Esophagus squamous epithelium (tissue), 5 donors: ENCODE results near the gene BZW1. TPM values are rescaled to one million over a fixed set of nuclear protein-coding genes. Genes with fewer than 3 reads are reported as not detected.

Source experiments
- DNase-seq: peaks from one replicate; lab custom pipeline; 2025; lab: John Stamatoyannopoulos, UW
- H3K27ac ChIP-seq, 4 donors: fragments of 200-600 bp; sonication (generic); one replicate each; pipeline ENCODE4 v1.5.1; 2016 to 2019; ENCODE audit warnings: mild to moderate bottlenecking in 1 of 4
- H3K27me3 ChIP-seq, 4 donors: fragments of 200-600 bp; sonication (generic); 1 replicate in 3 of 4; 2 replicates in 1 of 4; pipeline versions ENCODE4 v1.5.1 to v1.6.0; 2017 to 2021; ENCODE audit warnings: antibody characterized with exemption in 1 of 4
- H3K36me3 ChIP-seq, 3 donors: fragments of 200-600 bp; sonication (generic); one replicate each; pipeline ENCODE4 v1.5.1; 2016 to 2019
- H3K4me1 ChIP-seq, 3 donors: fragments of 200-600 bp; sonication (generic); one replicate each; pipeline ENCODE4 v1.5.1; 2017 to 2019
- H3K4me3 ChIP-seq, 4 donors: fragments of 200-600 bp; sonication (generic); 1 replicate in 3 of 4; 2 replicates in 1 of 4; pipeline ENCODE4 v1.5.1; 2016 to 2019; ENCODE audit warnings: mild to moderate bottlenecking in 2 of 4, moderate library complexity in 1 of 4
- H3K9me3 ChIP-seq, 3 donors: fragments of 200-600 bp; sonication (generic); one replicate each; pipeline ENCODE4 v1.5.1; 2016 to 2019
- POLR2A ChIP-seq, 4 donors: fragments of 450-650 bp; IDR thresholded peaks; one replicate each; pipeline ENCODE4 v1.6.1; 2017; ENCODE audit warnings: antibody characterized with exemption in 4 of 4, mild to moderate bottlenecking in 4 of 4, moderate library complexity in 3 of 4
- WGBS, 2 donors: methylation state at CpG; one replicate each; pipeline ENCODE4 v1.1.5; 2018; 5-methylcytosine and 5-hydroxymethylcytosine counted together
- intact Hi-C: fragments of 100-400 bp; cut with DNase I; formaldehyde crosslinking; loops from one replicate; pipeline ENCODE4 v1.15.0; 2022
- total RNA-seq, 4 donors: library from RNA; depleted of rRNA; stranded (reverse); fragments of >200 nt; gene quantifications; one replicate each; pipeline ENCODE4 v1.1.0, GENCODE V29; 2016
- TF ChIP-seq, protein P1 (sequence below), 6 experiments: fragments of 450-650 bp in 4 of 6; fragments of 200-600 bp in 2 of 6; sonication (generic) in 2 of 6; IDR thresholded peaks; one replicate each; pipeline ENCODE4 v1.5.1; 2016 to 2019; ENCODE audit warnings: antibody characterized with exemption in 6 of 6, mild to moderate bottlenecking in 4 of 6, moderate library complexity in 4 of 6
- donor health status: DM: yes; HTN: yes; CAD: no.

The BZW1 gene
- total RNA-seq, 4 donors from 2014 or later: 129 to 303 (median 251) TPM

DNA sequence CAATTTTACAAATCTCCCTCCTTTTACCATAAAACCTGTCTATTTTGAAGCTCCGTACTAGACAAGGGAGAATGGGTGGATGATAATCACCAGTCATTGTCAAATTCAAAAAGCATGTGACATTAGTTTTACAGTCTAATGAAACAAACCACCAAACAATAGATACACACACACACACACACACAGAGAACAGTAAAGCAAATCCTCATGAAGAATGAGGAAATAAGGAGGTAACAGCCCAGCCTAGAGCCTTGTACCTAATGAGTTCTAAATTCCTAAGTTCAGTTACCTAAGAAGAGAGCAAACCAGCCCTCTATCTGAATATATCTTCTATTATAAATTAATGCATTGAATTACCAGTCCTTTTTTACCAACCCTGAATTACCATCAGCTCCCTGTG, 36.8 kb upstream of the BZW1 start:
- TF ChIP-seq POLR2A (IDR thresholded peaks at IDR 0.05): no peak
- TF ChIP-seq, protein P1, sequence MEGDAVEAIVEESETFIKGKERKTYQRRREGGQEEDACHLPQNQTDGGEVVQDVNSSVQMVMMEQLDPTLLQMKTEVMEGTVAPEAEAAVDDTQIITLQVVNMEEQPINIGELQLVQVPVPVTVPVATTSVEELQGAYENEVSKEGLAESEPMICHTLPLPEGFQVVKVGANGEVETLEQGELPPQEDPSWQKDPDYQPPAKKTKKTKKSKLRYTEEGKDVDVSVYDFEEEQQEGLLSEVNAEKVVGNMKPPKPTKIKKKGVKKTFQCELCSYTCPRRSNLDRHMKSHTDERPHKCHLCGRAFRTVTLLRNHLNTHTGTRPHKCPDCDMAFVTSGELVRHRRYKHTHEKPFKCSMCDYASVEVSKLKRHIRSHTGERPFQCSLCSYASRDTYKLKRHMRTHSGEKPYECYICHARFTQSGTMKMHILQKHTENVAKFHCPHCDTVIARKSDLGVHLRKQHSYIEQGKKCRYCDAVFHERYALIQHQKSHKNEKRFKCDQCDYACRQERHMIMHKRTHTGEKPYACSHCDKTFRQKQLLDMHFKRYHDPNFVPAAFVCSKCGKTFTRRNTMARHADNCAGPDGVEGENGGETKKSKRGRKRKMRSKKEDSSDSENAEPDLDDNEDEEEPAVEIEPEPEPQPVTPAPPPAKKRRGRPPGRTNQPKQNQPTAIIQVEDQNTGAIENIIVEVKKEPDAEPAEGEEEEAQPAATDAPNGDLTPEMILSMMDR (IDR thresholded peaks at IDR 0.05): no peak
- Histone ChIP-seq H3K9me3 (no peaks in the 10 kb centered on the region), H3K4me1 (no peaks in the 10 kb centered on the region), H3K4me3 (no peak overlapping the region), H3K36me3 (no peaks in the 10 kb centered on the region), H3K27ac (no peak overlapping the region), H3K27me3 (no peaks in the 10 kb centered on the region)
- intact Hi-C loops: no loop called here
- WGBS, 2 donors: 68 to 79% methylated on average over 1 of the region's 1 CpG
- DNase-seq: no peak

DNA sequence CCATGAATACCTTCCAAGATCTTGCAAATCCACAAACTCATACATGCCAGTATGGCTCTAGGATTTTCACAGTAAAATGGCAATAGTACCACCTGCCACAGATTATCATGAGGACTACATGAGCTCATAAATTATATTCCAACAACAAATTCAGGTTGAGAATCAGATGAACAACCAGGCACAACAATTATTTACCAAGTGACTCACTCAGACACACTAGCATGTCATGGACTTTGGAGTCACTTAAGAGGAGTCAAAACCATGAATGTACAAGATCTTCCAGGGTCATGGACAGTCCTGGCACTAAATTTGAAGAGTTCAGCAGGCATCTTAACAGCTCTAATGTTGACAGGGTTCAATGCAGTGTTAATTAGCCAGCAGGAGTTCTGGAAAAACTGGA, 34.4 kb upstream of the BZW1 start:
- intact Hi-C loops: no loop called here
- no peak for DNase-seq
- Histone ChIP-seq H3K4me1 (no peaks in the 10 kb centered on the region), H3K9me3 (no peaks in the 10 kb centered on the region), H3K27ac (no peak overlapping the region), H3K27me3 (no peaks in the 10 kb centered on the region), H3K4me3 (no peak overlapping the region), H3K36me3 (no peaks in the 10 kb centered on the region)
- no peak for TF ChIP-seq POLR2A (IDR thresholded peaks at IDR 0.05)

DNA sequence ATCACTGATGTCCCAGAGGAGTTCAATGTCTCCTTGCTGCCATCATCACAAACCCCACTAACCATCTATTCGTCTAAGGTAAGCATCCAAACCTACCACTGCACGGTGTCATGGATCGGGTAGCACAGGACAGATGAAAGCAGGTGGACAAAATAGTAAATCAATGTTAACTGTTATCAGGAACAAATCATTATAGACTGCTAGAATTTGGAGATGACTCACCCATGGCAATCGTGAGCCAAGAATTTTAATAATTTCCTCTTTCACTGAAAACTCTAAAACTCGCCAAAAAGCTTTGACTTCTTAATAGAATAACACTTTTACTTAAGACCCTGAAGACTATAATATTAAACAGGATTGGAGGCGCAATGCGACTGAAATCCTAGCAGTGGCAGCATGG, 33.7 kb upstream of the BZW1 start:
- Histone ChIP-seq H3K27me3 (no peaks in the 10 kb centered on the region), H3K4me1 (no peaks in the 10 kb centered on the region), H3K27ac (no peak overlapping the region), H3K4me3 (no peak overlapping the region), H3K36me3 (no peaks in the 10 kb centered on the region), H3K9me3 (no peaks in the 10 kb centered on the region)
- no peak for DNase-seq
- 56 to 63% methylated on average over 7 of the region's 7 CpGs for WGBS, 2 donors
- intact Hi-C loops: no loop called here
- TF ChIP-seq, protein P1 (IDR thresholded peaks at IDR 0.05): no peak
- TF ChIP-seq POLR2A (IDR thresholded peaks at IDR 0.05): no peak

DNA sequence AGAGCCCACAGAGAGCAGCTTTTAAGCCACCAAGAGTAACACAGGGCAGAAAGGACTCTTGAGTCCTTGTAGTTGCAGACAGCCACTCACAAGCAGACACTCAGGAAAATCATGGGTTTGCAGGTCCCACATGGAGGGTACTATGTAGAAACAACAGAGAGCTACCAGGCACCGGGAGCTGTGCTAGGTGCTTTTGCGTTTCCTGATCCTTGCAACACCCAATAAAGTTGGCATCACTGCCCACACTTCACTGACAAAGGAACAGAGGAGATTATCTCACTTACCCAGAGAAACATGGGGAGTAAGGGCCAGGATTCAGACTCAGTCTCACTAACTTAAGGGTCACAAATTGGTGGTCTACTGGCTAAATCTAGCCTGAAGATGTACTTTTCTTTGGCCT, 32.5 kb upstream of the BZW1 start:
- Histone ChIP-seq H3K9me3 (no peaks in the 10 kb centered on the region), H3K27ac (no peak overlapping the region), H3K27me3 (no peaks in the 10 kb centered on the region), H3K4me1 (no peaks in the 10 kb centered on the region), H3K36me3 (no peaks in the 10 kb centered on the region), H3K4me3 (no peak overlapping the region)
- intact Hi-C loops: no loop called here
- TF ChIP-seq POLR2A (IDR thresholded peaks at IDR 0.05): no peak
- TF ChIP-seq, protein P1 (IDR thresholded peaks at IDR 0.05): no peak
- DNase-seq: no peak
- 87% methylated on average over 2 of the region's 2 CpGs; no CpG with 5 or more reads in 1 of the 2 donors for WGBS, 2 donors

DNA sequence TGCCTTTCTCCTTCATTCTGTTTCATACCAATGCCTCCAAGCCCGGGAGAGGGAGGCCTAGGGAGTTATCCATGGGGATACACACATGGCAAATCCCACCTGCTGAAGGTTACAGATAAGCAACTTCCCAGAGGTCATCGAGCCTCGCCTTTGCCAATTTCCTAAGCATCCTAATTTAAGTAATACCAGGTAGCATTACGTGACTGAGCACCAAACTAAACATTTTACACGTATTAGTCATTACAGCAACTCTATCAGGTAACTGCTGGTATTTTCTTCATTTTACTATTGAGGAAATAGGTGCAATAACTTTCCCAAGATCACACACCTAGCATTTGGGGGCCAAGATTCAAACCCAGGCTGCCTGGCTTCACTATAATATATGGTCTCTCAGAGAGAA, 30.1 kb upstream of the BZW1 start:
- DNase-seq: no peak
- H3K27ac ChIP-seq: no peak overlapping the region
- no peaks in the 10 kb centered on the region for H3K9me3 ChIP-seq
- TF ChIP-seq POLR2A (IDR thresholded peaks at IDR 0.05): no peak
- TF ChIP-seq, protein P1 (IDR thresholded peaks at IDR 0.05): no peak
- WGBS, 2 donors: 57 to 77% methylated on average over 5 of the region's 5 CpGs
- no peaks in the 10 kb centered on the region for H3K27me3 ChIP-seq
- H3K4me1 ChIP-seq: peaks cover 0 to 13% (median 8%) of the 10 kb centered on the region in 3 donors
- intact Hi-C loops: no loop called here
- no peaks in the 10 kb centered on the region for H3K36me3 ChIP-seq
- H3K4me3 ChIP-seq: no peak overlapping the region

DNA sequence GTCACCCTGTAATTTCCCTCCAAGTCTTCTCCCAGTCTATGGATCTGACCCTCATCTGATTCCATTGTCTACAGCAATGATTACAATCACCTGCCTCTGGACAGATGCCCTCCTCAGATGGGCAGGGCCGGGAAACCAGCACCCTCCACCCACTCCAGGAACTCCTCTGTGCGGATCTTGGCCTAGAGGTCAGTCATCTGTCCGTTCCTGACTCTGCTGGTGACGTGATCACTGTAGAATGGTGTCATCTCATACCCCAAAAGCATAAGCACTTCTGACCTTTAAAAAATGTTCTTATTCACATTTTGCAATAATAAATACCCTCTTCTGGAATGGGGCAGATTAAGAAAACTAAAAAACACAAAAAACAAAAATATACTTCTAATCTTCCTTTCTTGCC, 29.5 kb upstream of the BZW1 start:
- TF ChIP-seq, protein P1 (IDR thresholded peaks at IDR 0.05): no peak
- TF ChIP-seq POLR2A (IDR thresholded peaks at IDR 0.05): no peak
- Histone ChIP-seq H3K4me3 (no peak overlapping the region), H3K27ac (no peak overlapping the region), H3K9me3 (no peaks in the 10 kb centered on the region), H3K36me3 (no peaks in the 10 kb centered on the region), H3K27me3 (no peaks in the 10 kb centered on the region), H3K4me1 (peaks cover 4 to 19% (median 11%) of the 10 kb centered on the region in 3 donors)
- WGBS, 2 donors: 58 to 94% methylated on average over 2 to 4 of the region's 4 CpGs
- intact Hi-C loops: no loop called here
- no peak for DNase-seq
